Activated T-helper 1 cell treated with anti-CD3 and anti-CD28 coated beads, Interleukin-12 subunit alpha, Interleukin-12 subunit beta, Interleukin-2, Interleukin-4 antibody, amounts not matched to agents 30 ng/mL and 10 ng/mL and 1 ng/mL, durations not matched to agents 14 hours and 24 hours and 36 hours (primary cell): ENCODE measurements around the gene MED16. TPM values are rescaled to one million over a fixed set of nuclear protein-coding genes. Genes with fewer than 3 reads are reported as not detected.

Experiments
- DNase-seq: peaks from one replicate; pipeline ENCODE4 v3.0.0; 2021; ENCODE audit warnings: low spot score
- H3K27ac Mint-ChIP-seq: one replicate; pipeline ENCODE4 v1.8.0; 2021; ENCODE audit warnings: mild to moderate bottlenecking, mixed read lengths
- H3K27me3 Mint-ChIP-seq: one replicate; pipeline ENCODE4 v1.8.0; 2022; ENCODE audit warnings: mild to moderate bottlenecking, moderate library complexity, mixed read lengths; ENCODE audit not compliant: insufficient read depth
- H3K36me3 Mint-ChIP-seq: one replicate; pipeline ENCODE4 v1.8.0; 2021; ENCODE audit warnings: low read depth, mixed read lengths
- H3K4me1 Mint-ChIP-seq: one replicate; pipeline ENCODE4 v1.8.0; 2021; ENCODE audit warnings: low read depth, mixed read lengths
- H3K4me3 Mint-ChIP-seq: one replicate; pipeline ENCODE4 v1.8.0; 2021; ENCODE audit warnings: mild to moderate bottlenecking, moderate library complexity, mixed read lengths
- H3K9me3 Mint-ChIP-seq: one replicate; pipeline ENCODE4 v1.8.0; 2021; ENCODE audit warnings: mixed read lengths
- intact Hi-C: fragments of 100-400 bp; cut with micrococcal nuclease; formaldehyde crosslinking; loops from one replicate; pipeline ENCODE4 v1.15.1; 2024
- total RNA-seq: library from RNA; stranded (reverse); gene quantifications from 2 replicates; pipeline ENCODE4 v1.2.3, GENCODE V29; 2022

Gene MED16
- total RNA-seq, 1 donor from 2014 or later: 62.1 TPM

DNA sequence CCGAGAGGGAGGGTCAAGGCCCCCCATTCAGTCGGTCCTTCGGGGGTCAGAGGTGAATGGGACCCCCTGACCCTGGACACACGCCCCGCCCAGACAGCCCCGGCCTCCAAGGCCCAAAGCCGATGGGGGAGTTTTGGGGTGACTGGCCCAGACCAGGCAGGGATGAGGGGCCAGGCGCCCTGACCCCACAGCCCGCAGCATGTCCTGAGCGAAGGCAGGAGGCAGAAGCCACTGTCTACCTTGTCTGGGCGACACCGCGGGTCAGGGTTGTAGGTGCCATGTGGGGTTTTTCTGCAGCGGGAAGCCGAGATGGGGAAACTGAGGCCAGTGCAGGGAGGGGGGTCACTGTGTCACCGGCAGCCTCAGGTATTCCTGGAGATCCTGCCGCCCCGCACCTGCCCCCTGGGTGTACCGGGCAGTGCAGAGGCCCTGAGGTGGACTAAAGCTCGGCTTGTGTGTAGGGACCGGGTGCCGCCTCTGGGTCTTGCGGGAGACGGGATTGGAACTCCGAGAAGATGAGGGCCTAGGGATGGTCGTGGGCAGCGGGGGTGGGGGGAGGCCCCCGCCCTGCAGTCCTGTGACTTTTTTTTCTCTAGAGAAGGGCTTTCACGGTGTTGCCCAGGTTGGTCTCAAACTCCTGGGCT lies 41.3 kb upstream of the MED16 start:
- Mint-ChIP-seq H3K27ac (no peak overlapping the region), H3K4me3 (no peak overlapping the region), H3K36me3 (peaks cover 9% of the 10 kb centered on the region), H3K9me3 (peaks cover 4% of the 10 kb centered on the region), H3K27me3 (no peaks in the 10 kb centered on the region), H3K4me1 (peaks cover 13% of the 10 kb centered on the region)
- DNase-seq: no peak
- intact Hi-C loops: no loop called here

DNA sequence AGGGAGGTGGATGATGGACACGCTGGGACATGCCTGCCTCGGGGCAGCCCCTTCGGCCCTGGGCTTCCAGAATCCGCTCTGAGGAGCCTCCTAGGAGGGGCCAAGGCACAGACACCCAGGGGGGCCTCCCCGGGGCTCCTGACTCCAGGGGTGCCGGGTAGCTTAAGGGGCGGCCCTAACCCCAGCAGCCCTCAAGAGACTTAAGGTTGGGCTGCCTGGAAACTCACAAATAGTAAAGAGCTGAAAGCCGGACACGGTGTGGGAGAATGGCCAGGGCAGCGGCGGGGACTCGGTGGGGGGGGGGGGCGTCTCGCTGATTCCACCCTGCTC lies 40.5 kb upstream of the MED16 start:
- DNase-seq: no peak
- H3K36me3 Mint-ChIP-seq: peaks cover 9% of the 10 kb centered on the region
- H3K4me1 Mint-ChIP-seq: peaks cover 13% of the 10 kb centered on the region
- intact Hi-C loops: no loop called here
- H3K27me3 Mint-ChIP-seq: no peaks in the 10 kb centered on the region
- no peak overlapping the region for H3K27ac Mint-ChIP-seq
- no peak overlapping the region for H3K4me3 Mint-ChIP-seq
- peaks cover 4% of the 10 kb centered on the region for H3K9me3 Mint-ChIP-seq

DNA sequence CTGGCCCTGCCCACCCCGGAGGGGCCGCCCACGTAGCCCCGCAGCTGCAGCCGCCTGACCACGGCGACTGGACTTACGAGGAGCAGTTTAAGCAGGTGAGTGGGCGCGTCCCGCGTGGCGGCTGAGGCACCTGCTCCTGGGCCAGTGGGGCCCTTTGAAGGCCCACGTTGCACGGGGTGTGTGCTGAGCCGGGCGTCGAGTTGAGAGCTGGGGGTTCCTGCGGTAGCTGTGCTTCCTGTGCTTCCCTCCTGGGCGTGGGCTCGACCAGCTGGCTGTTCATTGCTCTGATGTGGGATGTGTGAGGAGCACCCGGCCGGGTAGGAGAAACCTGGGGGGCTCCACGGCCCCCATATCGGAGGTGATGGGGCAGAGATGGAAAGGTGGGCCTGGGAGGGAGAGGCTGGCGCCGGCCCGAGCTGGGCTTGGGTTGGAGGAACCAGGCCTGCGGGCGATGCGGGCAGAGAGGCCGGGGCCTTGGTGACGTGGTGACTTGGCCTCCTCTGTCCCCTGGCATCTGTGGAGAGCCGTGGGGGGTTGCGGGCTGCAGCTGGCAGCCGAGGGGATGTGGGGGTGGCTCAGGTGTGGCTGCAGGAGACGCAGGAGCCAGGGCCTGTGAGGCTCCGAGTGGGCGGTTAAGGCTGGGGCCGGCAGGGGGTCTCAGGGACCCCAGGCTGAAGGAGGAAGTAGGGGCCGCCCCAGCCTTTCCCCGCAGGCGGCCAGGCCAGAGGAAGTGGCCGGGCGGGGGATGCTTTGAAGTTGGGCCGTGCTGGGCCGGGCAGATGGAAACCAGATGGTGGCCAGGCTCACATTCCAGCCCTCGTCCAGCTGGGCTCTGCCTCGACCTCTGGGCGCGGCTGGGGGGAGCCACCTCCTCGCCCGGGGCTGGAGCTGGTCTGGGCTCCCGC lies 39.9 kb upstream of the MED16 start:
- Mint-ChIP-seq H3K27ac (no peak overlapping the region), H3K4me1 (peaks cover 9% of the 10 kb centered on the region), H3K4me3 (peak overlapping the region; percentile 53), H3K27me3 (no peaks in the 10 kb centered on the region), H3K36me3 (peaks cover 6% of the 10 kb centered on the region), H3K9me3 (peaks cover 4% of the 10 kb centered on the region)
- no peak for DNase-seq
- intact Hi-C loops: no loop called here

DNA sequence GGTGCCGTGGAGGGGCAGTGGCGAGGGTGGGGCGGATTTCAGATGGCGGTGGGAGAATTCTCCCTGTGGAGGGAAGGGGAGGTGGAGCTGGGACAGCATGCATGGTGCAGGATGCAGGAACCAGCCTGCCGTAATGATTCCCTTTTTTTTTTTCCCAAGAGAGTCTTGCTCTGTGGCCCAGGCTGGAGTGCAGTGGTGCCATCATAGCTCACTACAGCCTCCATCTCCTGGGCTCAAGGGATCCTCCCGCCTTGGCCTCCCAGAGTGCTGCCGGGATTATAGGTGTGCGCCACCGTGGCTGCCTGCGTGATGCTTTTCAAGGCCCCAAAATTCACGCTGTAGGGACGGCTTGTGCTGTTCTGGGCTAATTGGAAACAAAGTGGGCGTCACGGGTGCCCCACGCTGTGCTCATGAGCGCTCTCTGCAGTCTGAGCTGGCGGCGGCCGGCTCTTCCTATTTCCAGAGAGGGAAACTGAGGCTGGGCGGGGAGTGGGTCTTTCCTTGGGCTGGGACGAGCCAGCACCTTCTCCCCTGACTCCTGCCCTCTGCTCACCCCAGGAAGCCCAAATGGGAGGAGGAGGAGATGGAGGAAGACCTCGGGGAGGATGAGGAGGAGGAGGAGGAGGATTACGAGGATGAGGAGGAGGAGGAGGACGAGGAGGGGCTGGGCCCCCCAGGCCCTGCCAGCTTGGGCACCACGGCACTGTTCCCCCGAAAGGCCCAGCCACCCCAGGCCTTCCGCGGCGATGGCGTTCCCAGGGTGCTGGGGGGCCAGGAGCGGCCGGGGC lies 39.1 kb upstream of the MED16 start:
- Mint-ChIP-seq H3K9me3 (no peaks in the 10 kb centered on the region), H3K36me3 (peaks cover 3% of the 10 kb centered on the region), H3K27me3 (no peaks in the 10 kb centered on the region), H3K4me3 (no peak overlapping the region), H3K4me1 (peaks cover 3% of the 10 kb centered on the region), H3K27ac (no peak overlapping the region)
- intact Hi-C loops: no loop called here
- no peak for DNase-seq

DNA sequence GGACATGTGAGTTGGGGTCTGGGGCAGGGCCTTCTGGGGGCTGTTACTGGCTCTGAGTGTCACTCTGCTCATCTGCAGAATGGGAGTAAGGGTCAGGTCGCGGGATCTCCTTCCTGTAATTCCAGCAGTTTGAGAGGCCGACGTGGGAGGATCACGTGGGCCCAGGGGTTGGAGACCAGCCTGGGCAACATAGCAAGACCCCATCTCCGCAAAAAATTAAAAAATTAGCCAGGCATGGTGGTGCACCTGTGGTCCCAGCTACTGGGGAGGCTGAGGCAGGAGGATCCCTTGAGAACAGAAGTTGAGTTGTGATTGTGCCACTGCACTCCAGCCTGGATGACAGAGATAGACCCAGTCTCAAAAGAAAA lies 36.9 kb upstream of the MED16 start:
- peaks cover 3% of the 10 kb centered on the region for H3K36me3 Mint-ChIP-seq
- intact Hi-C loops: loop anchor here (5.0 kb wide), 1 partner anchor 268 kb away; the partner anchor contains the start of gene RNF126

DNA sequence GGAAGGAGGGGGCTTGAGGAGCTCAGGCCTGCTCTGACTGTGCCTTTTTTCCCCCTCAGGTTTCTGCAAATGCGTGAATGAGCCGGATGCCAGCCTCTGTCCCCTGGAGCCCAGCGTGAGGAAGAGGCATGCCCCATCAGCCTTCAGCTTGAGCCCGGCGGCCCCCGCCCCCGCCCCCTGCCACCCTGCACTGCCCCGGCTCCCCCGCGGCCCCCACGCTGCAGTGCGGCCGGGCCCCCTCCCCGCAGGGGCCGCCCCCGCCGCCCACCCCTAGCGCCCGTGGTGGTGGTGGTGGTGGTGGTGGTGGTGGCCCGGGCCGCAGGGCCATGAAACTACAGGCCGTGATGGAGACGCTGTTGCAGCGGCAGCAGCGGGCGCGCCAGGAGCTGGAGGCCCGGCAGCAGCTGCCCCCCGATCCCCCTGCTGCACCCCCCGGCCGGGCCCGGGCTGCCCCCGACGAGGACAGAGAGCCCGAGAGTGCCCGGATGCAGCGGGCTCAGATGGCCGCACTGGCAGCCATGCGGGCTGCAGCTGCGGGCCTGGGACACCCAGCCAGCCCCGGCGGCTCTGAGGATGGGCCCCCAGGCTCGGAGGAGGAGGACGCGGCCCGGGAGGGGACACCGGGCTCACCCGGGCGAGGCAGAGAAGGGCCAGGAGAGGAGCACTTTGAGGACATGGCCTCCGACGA lies 36.4 kb upstream of the MED16 start:
- no peak for DNase-seq
- Mint-ChIP-seq H3K4me1 (no peaks in the 10 kb centered on the region), H3K4me3 (no peak overlapping the region), H3K27ac (no peak overlapping the region), H3K9me3 (no peaks in the 10 kb centered on the region), H3K27me3 (no peaks in the 10 kb centered on the region), H3K36me3 (peaks cover 3% of the 10 kb centered on the region)
- intact Hi-C loops: loop anchor here (5.0 kb wide), 1 partner anchor 267 kb away; the partner anchor contains the start of gene RNF126

More for the DNA sequence above, 36.9 kb upstream of the MED16 start:
- Mint-ChIP-seq H3K27ac (no peak overlapping the region), H3K4me1 (no peaks in the 10 kb centered on the region), H3K9me3 (no peaks in the 10 kb centered on the region), H3K27me3 (no peaks in the 10 kb centered on the region), H3K4me3 (peak overlapping the region; percentile 11)
- no peak for DNase-seq

DNA sequence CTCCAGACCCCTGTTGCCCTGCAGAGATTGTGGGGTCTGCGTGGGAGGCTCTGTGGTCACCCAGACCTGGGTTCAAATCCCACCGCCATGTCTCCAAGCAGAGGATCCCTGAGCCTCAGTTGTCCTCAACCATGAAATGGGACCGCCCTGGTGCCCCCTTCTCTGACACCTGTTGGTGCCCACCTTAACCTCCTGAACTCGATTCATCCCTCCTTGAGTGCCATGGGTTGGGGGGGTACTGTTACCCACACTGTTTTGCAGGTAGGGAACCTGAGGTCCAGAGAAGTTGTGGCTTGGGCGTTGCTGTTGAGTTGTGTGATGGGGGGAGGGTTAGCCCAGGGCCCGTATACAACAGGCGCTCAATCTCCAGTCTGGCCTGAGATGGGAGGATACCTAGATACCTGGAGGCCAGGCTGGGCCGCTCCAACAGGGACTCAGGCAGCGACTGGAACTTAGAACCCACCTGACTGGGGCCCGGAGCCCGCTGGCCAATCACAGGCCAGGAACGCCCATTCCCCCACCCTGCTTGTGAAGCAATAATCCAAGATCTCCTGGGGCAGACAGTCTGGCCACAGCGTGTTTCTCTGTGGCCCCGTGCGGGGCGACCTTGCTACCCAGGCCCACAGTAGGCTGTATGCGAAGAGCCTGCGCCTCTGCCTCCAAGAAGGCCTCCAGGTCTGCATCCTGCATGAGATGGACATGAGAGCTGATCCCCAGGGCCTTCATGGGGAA lies 35.6 kb upstream of the MED16 start:
- peak overlapping the region; percentile 22 for H3K4me3 Mint-ChIP-seq
- no peaks in the 10 kb centered on the region for H3K27me3 Mint-ChIP-seq
- no peak overlapping the region for H3K27ac Mint-ChIP-seq
- H3K36me3 Mint-ChIP-seq: peaks cover 3% of the 10 kb centered on the region
- H3K9me3 Mint-ChIP-seq: no peaks in the 10 kb centered on the region
- H3K4me1 Mint-ChIP-seq: no peaks in the 10 kb centered on the region
- no peak for DNase-seq
- intact Hi-C loops: loop anchor here (5.0 kb wide), 1 partner anchor 266 kb away; the partner anchor contains the start of gene RNF126

DNA sequence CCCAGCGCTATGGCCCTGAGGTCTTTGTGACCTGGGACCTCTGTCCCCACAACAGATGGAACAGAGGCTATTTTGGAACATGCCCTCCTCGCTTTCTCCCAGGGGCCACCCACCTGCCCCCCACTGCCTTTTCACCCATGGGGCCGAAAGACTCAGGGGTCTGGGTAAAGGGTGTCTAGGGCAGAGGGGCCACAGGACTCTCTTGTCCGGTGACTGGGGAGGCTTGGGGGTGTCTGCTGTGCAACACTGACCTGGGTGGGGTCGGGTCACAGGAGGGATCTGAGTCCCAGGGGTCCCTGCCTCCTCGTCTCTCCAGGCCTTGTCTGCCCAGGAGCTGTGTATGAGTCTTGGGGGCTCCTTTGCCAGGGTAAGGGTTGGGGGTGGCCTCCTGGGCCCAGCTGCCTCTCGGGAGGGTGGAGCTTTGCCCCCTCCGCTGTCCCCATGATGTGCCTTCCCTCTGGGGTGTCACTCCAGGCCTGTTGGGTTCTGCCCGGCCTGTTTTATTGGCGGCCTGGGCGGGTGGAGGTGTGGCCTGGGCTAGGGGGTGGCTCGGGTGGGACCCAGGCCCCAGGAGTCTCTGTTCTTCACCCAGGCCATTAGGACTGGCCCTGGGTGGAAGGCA lies 34.9 kb upstream of the MED16 start:
- Mint-ChIP-seq H3K9me3 (no peaks in the 10 kb centered on the region), H3K27ac (no peak overlapping the region), H3K27me3 (no peaks in the 10 kb centered on the region), H3K4me1 (no peaks in the 10 kb centered on the region), H3K36me3 (peaks cover 3% of the 10 kb centered on the region), H3K4me3 (peak overlapping the region; percentile 30)
- intact Hi-C loops: loop anchor here (5.0 kb wide), 1 partner anchor 266 kb away; the partner anchor contains the start of gene RNF126
- no peak for DNase-seq

DNA sequence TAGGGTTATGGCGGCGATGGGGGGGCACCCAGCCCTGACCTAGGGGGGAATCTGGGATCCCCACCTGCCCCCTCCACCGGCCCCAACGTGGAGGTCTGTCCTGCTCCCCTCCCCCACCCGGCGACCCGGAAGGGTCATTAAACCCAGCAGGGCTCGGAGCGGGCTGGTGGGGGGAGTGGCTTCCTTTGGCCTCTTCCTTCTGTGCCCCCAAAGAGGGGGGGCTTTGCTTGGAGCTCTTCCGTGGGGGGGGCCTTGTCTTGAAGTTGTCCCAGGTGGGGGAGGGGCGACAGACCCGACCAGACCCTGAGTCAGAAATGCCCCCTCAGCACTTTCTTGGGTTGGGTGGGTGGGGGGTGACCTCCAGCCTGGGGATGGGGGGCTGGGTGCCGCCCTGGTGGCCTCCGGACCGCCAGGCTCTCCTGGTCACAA lies 34.4 kb upstream of the MED16 start:
- no peak overlapping the region for H3K27ac Mint-ChIP-seq
- H3K36me3 Mint-ChIP-seq: no peaks in the 10 kb centered on the region
- H3K9me3 Mint-ChIP-seq: no peaks in the 10 kb centered on the region
- no peaks in the 10 kb centered on the region for H3K27me3 Mint-ChIP-seq
- H3K4me3 Mint-ChIP-seq: peak overlapping the region; percentile 30
- no peak for DNase-seq
- H3K4me1 Mint-ChIP-seq: no peaks in the 10 kb centered on the region
- intact Hi-C loops: loop anchor here (5.0 kb wide), 1 partner anchor 265 kb away; the partner anchor contains the start of gene RNF126

DNA sequence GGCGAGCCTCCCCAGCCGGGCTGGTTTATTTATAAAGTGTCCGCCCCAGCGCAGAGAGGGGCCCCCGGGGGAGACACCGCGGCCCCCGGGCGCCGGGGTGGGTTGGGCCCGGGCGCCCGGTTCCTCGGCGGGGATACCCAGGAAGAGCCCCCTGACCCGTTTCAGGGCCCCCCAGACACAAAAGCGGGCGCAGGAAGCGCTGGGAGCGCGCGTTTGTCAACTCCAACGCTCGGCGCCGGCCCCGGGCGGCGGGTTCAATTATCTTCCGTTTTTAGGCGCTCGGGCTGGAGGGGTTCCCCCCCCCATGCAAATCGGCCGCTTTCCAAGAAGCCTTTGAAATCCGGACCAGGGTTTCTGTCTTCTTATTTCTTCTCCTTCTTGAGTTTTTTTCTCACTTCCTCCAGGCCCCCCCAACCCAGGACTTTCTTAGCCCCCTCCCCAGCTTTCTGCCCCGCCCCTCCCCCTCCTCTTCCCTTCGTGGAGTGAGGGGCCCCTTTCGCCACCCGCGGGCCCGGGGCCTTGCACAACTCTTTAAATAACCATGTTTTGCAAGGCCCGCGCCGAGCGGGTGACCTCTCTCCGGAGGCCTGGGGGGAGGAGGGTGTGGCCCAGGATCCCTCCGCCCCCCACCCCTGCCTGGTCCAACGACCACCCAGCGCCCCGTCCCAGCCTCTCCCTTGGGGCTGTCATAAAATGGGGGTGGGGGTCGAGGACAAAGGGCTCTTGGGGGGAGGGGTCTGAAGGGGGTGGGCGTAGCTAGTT lies 33.8 kb upstream of the MED16 start:
- H3K27me3 Mint-ChIP-seq: no peaks in the 10 kb centered on the region
- no peaks in the 10 kb centered on the region for H3K36me3 Mint-ChIP-seq
- no peaks in the 10 kb centered on the region for H3K9me3 Mint-ChIP-seq
- peaks cover 3% of the 10 kb centered on the region for H3K4me1 Mint-ChIP-seq
- peak overlapping the region; percentile 82 for H3K4me3 Mint-ChIP-seq
- no peak for DNase-seq
- H3K27ac Mint-ChIP-seq: peak overlapping the region; percentile 68
- intact Hi-C loops: loop anchor here (1.0 to 5.0 kb wide), 2 partner anchors 11 to 264 kb away; partner anchors contain the start of gene RNF126

DNA sequence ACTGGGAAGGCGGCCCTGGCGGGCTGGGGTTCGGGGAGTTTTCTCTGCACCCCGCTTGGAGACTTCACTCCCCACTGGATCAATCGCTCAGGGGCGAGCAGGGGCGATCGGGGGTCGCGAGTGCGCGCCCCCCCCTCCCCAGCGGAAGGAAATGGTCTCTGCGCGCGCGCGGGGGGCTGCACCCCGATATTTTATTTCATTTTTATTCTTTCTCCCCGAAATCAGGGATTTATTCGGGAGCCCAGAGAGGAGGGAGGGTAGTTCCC lies 33.3 kb upstream of the MED16 start:
- peak overlapping the region; percentile 73 for H3K4me3 Mint-ChIP-seq
- no peaks in the 10 kb centered on the region for H3K9me3 Mint-ChIP-seq
- peaks cover 8% of the 10 kb centered on the region for H3K4me1 Mint-ChIP-seq
- no peak overlapping the region for H3K27ac Mint-ChIP-seq
- H3K27me3 Mint-ChIP-seq: no peaks in the 10 kb centered on the region
- intact Hi-C loops: loop anchor here (1.0 to 5.0 kb wide), 2 partner anchors 11 to 264 kb away; partner anchors contain the start of gene RNF126
- DNase-seq: no peak
- no peaks in the 10 kb centered on the region for H3K36me3 Mint-ChIP-seq
